ENCODE results near the gene GGTA1.
"Not testable (repeated sequence)": the region's sequence is repeated elsewhere in the genome, so short reads cannot be mapped to it uniquely, and the experiment has no call there.

Gene GGTA1

DNA sequence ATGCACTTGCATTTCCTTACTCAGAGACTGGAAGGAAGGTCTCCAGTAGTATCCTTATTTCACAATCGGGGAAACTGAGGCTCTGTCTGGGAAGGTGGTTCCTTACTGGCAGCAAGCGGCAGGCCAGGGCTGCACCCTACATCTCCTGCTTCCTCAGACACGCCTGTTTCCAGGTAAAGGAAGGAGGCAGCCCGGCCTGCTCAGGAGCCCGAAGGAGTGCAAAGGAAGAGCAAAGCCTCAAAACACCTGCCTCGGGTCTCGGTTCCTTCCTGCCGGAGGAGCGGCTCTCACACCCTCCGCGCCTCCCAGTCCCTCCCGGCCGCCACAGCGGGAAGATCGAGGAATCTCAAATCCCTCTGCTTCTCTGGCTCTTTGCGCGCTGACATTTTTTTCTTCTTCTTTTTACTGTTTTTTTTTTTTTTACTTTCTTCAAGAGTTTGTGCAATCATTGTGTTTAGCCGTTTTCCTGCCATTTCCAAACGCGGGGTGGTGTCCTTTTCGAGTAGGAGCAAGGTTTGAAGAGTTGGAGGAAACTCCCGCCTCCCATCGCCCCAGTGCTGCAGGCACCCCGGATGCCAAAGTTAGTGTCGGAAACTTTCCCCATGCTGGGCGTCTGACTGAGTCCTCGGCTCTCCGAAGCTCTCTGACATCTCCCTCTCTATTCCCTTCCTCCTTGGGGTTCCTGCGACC is 1.0 kb downstream of the GGTA1 start:
- DNase-seq: no peak

- DNase-seq: peak; percentile 71
These were observed 1.5 kb downstream of the GGTA1 start for GRCh38 chr9:121498150-121498486.

- DNase-seq: no peak
These were observed 3.7 kb downstream of the GGTA1 start for GRCh38 chr9:121495976-121496375.

GRCh38 chr9:121494192-121494591 is 5.5 kb downstream of the GGTA1 start:
- DNase-seq: no peak

DNA sequence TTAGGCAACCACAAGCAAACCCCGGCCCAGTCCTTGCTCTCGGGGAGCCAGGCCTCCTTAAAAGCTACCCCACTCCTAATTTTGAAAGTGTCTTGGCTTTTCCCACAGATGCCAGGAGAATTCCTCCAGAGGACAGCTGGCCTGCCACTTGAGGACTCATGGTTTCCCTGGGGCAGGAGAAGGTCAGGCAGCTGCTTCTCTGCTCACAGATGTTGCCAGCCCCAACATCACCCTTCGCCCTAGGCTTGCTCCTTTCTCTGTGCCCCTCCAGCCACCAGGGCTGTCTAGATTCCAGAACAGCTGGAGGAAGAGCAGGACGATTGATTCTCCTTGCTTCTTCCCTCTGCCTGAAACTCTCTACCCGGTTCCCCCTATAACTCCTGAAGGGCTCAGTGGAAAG is 8.5 kb downstream of the GGTA1 start:
- no peak for DNase-seq

GRCh38 chr9:121489344-121489743 is 10.3 kb downstream of the GGTA1 start:
- DNase-seq: no peak

DNA sequence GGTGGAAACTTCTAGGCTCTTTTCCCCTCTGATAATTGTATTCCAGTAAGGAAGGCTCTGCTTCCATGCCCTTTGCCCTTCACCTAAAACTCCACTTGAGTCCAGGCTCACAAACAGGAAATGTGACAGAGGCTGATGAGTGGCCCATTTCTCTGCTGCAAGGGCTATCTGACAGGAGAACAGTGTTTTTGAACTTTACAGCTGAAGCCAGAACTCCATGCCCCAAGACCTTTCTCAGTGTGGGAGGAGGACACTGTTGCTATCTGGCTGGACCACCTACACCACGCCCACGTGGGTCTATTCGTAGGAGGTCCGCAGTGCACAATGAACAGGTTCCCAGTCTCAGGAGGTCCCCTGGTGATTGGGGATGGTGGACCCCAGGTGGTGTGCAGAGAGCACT is 13.6 kb downstream of the GGTA1 start:
- DNase-seq: no peak

GRCh38 chr9:121485623-121486022 is 14.0 kb downstream of the GGTA1 start:
- DNase-seq: peak; percentile 73

DNA sequence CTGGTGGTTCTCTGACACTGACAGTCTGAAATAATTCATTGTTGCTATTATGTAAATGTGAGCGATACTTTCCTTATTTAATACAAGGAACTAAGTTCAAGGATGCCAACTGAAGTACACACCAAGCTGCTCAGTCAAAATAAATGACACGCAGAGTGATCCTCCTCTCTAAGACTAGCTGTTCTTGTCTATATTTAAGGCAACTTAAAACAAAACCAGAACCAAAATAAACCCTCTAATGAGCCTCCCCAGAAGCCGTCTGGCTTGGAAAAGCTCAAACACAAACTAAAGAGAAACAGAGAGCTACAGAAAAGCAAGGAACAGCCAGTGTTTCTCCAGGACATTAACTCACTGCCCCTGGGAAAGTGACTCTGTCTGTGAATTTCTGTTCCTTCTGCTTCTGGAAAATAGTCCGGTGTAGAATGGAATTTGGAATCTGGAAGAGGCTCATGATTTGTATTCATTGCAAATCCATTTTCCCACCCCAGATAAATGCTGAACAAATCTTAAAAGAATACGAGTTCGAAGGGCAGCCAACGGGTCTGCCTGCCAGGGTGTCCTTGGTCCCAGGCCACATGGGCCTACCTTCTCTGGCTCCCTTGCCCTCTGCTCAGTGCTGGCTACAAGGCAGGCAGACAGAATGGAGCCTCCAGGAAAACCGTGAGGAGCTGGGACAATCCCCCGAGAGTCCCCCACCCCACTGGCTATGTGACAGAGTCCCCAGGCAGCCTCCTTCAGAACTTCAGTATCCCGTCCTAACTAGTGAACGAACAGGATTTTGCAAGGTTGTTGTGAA is 14.8 kb downstream of the GGTA1 start:
- DNase-seq: no peak

GRCh38 chr9:121483473-121484031 is 16.1 kb downstream of the GGTA1 start:
- no peak for DNase-seq

DNA sequence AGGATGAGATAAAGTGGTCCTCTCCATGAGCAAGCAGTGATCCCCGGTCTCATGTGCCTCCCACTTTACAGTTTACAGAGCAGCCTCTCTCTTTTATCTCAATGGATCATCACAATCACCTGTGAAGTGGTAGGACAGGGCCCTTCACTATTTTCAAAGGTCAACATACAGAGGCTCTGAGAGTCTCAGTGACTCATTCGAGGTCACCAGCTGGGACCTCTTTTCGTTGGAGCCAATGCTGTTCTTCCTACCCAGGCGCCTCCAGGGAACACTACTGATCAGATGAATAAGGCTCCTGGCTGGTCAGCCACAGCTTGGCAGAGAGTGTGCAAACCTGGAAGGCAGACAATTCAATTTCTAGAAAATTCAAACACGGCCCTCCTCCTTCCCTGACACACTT is 16.6 kb downstream of the GGTA1 start:
- DNase-seq: no peak

DNA sequence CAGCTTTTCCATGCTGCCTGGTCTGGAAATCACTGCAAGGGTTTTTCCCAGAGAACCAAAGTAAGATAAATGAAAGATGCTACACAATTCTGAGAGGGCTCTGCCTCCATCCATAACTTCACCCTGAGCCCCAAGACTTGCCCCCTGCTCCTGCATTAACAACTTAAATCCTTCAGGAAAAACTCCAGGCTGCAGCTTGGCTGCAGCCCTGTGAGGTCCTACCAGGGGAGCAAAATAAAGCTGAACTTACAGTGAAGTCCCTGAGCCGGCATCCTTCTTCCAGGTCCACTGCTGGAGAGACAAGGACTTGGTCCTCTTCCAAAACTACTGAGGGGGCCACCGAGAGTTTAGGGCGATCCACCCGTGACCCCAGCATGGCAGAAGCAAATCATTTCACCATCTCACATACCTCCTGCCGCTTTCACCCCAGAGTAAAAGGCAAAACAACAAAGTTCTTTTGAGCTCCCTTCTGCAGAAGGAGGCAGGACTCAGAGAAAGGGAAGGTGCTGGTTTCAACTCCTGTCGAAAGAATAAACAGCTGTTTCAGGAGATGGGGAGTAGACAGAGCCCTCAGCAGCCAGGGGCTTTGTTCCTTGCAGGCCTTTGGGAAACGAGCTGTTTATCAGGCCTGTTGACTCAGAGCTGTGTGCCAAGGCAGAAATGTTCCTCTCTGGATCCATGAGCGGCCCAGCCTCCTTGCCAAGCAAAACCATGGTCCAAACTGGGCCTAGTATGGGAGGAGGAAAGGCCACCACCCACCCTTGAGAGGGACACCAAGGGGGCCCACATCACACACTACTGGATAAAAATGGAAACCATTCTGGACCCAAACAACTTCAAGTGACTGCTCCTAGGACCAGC is 20.6 kb downstream of the GGTA1 start:
- no peak for DNase-seq

DNA sequence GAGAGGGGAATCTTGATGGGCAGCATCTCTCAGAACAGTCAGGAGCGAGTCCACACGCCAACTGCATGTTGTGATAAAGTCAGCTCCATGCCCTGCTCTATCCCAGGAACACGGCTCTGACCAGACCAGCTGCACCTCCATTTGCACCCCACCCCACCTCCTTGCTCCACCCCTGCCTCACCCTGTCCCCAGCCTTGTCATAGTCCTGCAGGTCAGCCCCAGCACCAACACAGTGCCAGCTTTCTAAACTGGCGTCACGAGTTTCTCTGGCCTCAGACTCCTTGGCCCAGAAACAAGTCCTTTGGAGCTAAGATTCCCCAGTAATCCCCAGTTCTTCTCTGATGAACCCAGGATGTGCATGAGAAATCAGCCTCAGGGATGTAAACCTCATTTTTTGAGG is 23.5 kb downstream of the GGTA1 start:
- DNase-seq: no peak

DNA sequence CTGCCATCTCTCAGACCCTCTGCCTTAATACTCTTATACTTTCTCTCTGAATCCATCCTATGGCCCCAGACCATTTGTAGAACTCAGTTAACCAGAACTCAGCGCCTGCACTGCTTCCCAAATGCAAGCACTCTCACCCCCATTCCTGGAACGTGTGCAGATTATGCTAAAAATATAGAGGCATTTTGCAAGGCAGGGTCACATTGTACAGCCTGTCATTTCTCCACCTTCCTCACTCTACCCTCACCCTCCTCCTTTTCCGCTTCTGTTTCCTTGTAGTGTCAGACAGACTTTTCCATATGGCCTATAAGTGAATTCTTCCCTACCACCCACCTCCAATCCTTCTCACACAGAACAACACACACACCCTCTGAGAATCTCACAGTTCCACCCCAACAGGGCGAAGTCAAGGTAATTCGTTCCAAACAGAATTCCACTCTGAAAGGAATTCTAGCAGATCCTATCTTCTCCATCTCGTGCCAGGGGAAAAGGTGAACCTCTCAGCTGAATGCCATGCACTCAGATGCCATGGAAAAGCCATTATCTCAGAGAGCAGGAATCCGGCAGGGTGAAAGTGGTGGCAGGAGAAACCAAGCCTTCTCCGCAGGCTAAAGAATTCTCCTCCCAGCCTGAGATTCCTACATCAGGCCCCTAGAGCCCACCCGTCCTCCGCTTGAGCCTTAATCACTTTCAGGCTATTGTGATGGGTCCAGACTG is 25.3 kb downstream of the GGTA1 start:
- no peak for DNase-seq

- no peak for DNase-seq
These were observed 26.4 kb downstream of the GGTA1 start for GRCh38 chr9:121473229-121473628.

GRCh38 chr9:121472446-121472845 is 27.2 kb downstream of the GGTA1 start:
- DNase-seq: no peak

GRCh38 chr9:121466142-121466541 is 33.5 kb downstream of the GGTA1 start:
- no peak for DNase-seq

DNA sequence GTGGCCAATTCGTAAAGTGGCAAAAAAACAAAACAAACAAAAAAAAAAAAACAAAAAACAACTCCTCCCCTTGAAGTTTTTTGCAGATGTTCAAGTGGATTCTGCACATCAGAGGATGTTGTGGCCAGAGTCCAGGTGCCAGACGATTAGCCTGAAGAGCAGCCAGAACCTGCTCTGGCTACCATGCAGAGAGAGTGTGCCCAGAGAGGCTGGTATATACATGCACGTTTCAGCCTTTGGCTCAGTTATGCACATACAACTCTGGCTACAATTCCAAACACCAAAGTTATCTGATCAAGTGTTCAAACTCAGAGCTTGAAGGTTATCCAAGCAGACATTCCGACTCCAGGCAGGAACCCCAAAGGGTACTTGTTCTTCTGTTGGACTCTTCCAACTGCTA is 34.7 kb downstream of the GGTA1 start:
- DNase-seq: no peak

GRCh38 chr9:121463026-121463807 is 36.4 kb downstream of the GGTA1 start:
- DNase-seq: no peak

DNA sequence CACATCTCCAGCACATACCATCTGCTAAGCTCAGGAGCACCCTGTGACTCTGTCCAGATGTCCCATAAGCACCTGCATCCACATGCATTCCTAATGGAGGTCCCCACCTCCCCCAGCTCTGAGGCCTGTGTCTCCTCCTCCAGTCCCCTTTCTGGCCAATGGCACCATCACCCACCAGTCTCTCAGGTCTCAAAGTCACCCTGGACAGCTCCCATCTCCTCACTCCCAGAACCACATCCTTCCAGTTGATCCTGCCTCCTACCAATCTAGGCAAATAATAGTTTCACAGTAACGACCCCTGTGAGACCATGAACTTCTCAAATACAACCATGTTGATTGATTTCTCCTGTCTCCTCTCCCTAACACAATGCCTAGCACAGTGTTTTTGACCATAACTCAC is 40.1 kb downstream of the GGTA1 start:
- DNase-seq: no peak

- DNase-seq: not testable (repeated sequence)
These were observed 41.2 kb downstream of the GGTA1 start for GRCh38 chr9:121458449-121458848.

Data from GF-D8 (cell line).